Right kidney (tissue), 1 donor: ENCODE data around the gene MMP2.

Source experiments
- DNase-seq: peaks from one replicate; pipeline ENCODE4 v3.0.0-alpha.2; 2016

Gene MMP2

GRCh38 chr16:55468352-55468990 lies 10.5 kb upstream of the MMP2 start:
- no peak for DNase-seq

- no peak for DNase-seq
Measured at GRCh38 chr16:55469821-55470532, 9.0 kb upstream of the MMP2 start.

- no peak for DNase-seq
Measured at GRCh38 chr16:55470533-55471371, 8.2 kb upstream of the MMP2 start.

- DNase-seq: no peak
Measured at GRCh38 chr16:55471448-55472097, 7.4 kb upstream of the MMP2 start.

- no peak for DNase-seq
Measured at GRCh38 chr16:55473587-55473986, 5.4 kb upstream of the MMP2 start.

GRCh38 chr16:55474821-55475220 lies 4.2 kb upstream of the MMP2 start:
- DNase-seq: no peak

GRCh38 chr16:55475919-55476318 lies 3.1 kb upstream of the MMP2 start:
- no peak for DNase-seq

- no peak for DNase-seq
Measured at GRCh38 chr16:55476625-55477533, 2.1 kb upstream of the MMP2 start.

- DNase-seq: no peak
Measured at GRCh38 chr16:55477736-55478135, 1.3 kb upstream of the MMP2 start.

GRCh38 chr16:55479430-55480140 lies 587 bp downstream of the MMP2 start:
- DNase-seq: peak; percentile 67

GRCh38 chr16:55480228-55480655 lies 1.2 kb downstream of the MMP2 start:
- DNase-seq: peak; percentile 63

GRCh38 chr16:55481023-55481422 lies 2.0 kb downstream of the MMP2 start:
- DNase-seq: no peak

GRCh38 chr16:55482056-55482455 lies 3.1 kb downstream of the MMP2 start:
- no peak for DNase-seq

- no peak for DNase-seq
Measured at GRCh38 chr16:55487048-55487803, 8.2 kb downstream of the MMP2 start.

GRCh38 chr16:55488306-55488705 lies 9.3 kb downstream of the MMP2 start:
- no peak for DNase-seq

GRCh38 chr16:55489119-55489955 lies 10.3 kb downstream of the MMP2 start:
- DNase-seq: no peak

GRCh38 chr16:55489956-55490265 lies 10.9 kb downstream of the MMP2 start:
- no peak for DNase-seq

GRCh38 chr16:55490301-55490700 lies 11.3 kb downstream of the MMP2 start:
- no peak for DNase-seq

GRCh38 chr16:55491691-55492090 lies 12.7 kb downstream of the MMP2 start:
- no peak for DNase-seq
